Activated T-cell treated with anti-CD3 and anti-CD28 coated beads, Interleukin-2, amount 50 U/mL, for 48 hours (primary cell): ENCODE results near the gene LARP6.

Source experiments
- DNase-seq, 2 experiments: peaks; one replicate each; pipeline ENCODE4 v3.0.0-alpha.2; 2020

The LARP6 gene

GRCh38 chr15:70792171-70792573 is 61.8 kb downstream of the LARP6 start:
- DNase-seq: no peak

- no peak for DNase-seq
These were observed 62.7 kb downstream of the LARP6 start for GRCh38 chr15:70791259-70791658.

GRCh38 chr15:70789213-70789612 is 64.7 kb downstream of the LARP6 start:
- no peak for DNase-seq

GRCh38 chr15:70788114-70789049 is 65.6 kb downstream of the LARP6 start:
- DNase-seq: no peak

DNA sequence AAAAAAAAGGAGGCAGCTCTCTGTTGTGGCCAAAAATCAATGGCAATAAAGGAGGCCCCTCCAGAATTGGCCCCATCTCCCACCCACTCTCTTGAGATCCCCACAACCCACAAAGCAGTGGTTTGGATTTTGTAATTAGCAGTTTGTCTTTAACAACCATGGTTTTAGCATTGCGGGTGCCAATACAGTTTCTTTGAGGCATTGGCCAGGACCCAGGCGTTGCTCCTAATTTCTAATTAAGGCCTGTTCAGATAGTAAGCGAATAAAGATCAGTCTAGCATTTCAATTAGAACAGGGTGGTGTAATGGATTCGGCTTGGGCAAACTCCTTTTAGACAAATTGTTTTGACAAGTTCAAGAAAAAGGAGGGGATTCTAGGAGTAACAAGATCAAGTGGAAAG is 67.0 kb downstream of the LARP6 start:
- DNase-seq: no peak

- DNase-seq: no peak
These were observed 70.3 kb downstream of the LARP6 start for GRCh38 chr15:70783610-70784022.

- no peak for DNase-seq
These were observed 70.9 kb downstream of the LARP6 start for GRCh38 chr15:70783041-70783440.

- no peak for DNase-seq
These were observed 72.7 kb downstream of the LARP6 start for GRCh38 chr15:70781236-70781635.
